GM18517 (cell line): Measurements from ENCODE around the gene CDC42BPA.
"Not testable (repeated sequence)": the region's sequence is repeated elsewhere in the genome, so short reads cannot be mapped to it uniquely, and the experiment has no call there.

Source experiments
- ATAC-seq: cut with Tn5 transposase; IDR thresholded peaks from one replicate; pipeline ENCODE4 v1.9.1; 2021; ENCODE audit warnings: mild to moderate bottlenecking, moderate library complexity; ENCODE audit not compliant: unreplicated experiment

CDC42BPA gene

GRCh38 chr1:227069490-227069889 lies 248.8 kb downstream of the CDC42BPA start:
- ATAC-seq, result no peak

DNA sequence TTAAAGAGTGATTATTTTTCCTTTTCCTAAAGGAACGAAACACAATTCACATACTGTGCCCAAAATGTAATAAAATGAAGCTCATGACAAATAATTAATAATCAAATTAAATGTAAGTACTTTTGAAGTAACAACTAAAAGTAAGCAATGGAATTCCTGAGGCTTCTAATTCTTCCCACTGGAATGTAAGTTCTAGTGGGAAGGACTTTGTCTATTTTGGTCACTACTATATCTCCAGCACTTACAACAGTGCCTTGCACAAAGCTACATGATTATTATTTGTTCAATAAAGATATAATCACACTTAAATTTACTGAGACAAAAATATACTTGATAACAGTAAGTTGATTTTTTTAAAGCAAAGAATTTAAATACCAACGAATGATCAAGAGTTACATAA lies 249.4 kb downstream of the CDC42BPA start:
- no peak for ATAC-seq

GRCh38 chr1:227066999-227067398 lies 251.3 kb downstream of the CDC42BPA start:
- no peak for ATAC-seq

DNA sequence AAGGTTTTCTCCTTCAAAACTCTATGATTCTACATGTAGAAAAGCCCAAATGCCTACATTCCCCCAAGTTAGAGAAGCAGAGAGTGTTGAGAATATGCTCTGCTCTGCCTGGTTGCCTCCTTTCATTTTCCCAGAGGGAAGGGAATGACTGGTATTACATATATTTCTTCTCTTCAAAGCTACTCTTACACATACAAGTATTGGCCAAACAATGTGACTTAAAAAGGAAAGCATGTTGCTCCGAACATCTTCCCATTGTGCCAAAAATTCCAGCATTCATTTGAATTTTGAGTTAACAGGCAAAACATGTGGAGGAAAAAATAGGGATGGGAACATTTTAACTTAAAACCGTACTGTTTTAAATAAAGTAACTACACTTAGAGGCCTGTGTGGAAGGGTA lies 253.0 kb downstream of the CDC42BPA start:
- no peak for ATAC-seq

DNA sequence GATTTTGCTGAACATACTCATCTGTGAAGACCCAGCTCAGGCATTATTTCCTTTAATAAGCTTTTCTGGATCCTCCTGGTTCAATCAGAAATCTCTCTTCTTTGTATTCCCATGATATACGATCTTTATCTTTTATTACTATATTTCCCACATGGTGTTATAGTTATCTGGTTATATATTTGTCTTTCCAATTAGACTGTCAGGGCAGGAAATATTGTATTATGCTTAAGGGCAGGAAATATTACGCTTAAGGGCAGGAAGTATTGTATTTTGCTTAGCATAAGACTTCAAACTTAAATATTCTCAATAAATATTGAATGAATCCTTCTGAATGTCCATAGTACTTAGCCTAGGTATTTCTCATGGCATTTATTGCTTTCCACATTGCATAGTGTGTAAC lies 256.0 kb downstream of the CDC42BPA start:
- no peak for ATAC-seq

- ATAC-seq, result no peak
Observed at GRCh38 chr1:227059076-227059475, 259.2 kb downstream of the CDC42BPA start.

- ATAC-seq, result no peak
Observed at GRCh38 chr1:227058321-227058751, 260.0 kb downstream of the CDC42BPA start.

- no peak for ATAC-seq
Observed at GRCh38 chr1:227049253-227049652, 269.0 kb downstream of the CDC42BPA start.

- no peak for ATAC-seq
Observed at GRCh38 chr1:227043755-227044154, 274.5 kb downstream of the CDC42BPA start.

GRCh38 chr1:227042292-227042691 lies 276.0 kb downstream of the CDC42BPA start:
- no peak for ATAC-seq

- ATAC-seq, result no peak
Observed at GRCh38 chr1:227038401-227038800, 279.9 kb downstream of the CDC42BPA start.

- no peak for ATAC-seq
Observed at GRCh38 chr1:227037121-227037520, 281.2 kb downstream of the CDC42BPA start.

DNA sequence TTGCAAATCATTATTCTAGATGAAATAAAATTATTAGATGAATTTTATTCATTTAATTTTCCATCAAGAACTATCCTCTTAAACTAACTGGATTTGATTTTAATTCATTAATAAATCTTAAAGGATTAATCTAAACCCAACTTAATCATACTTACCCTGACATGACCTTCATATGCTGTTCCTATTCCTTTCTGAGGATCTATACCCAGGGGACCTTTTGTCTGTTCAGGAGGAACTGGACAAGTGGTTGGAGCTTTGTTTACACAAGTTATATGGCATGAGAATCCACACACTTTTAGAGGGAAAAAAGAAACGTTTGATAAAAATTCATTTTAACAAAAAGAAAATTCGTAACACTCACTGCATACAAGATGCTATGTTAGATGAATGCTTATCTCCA lies 283.0 kb downstream of the CDC42BPA start:
- no peak for ATAC-seq

- no peak for ATAC-seq
Observed at GRCh38 chr1:227033880-227034279, 284.4 kb downstream of the CDC42BPA start.

GRCh38 chr1:227032396-227032795 lies 285.9 kb downstream of the CDC42BPA start:
- ATAC-seq, result no peak

DNA sequence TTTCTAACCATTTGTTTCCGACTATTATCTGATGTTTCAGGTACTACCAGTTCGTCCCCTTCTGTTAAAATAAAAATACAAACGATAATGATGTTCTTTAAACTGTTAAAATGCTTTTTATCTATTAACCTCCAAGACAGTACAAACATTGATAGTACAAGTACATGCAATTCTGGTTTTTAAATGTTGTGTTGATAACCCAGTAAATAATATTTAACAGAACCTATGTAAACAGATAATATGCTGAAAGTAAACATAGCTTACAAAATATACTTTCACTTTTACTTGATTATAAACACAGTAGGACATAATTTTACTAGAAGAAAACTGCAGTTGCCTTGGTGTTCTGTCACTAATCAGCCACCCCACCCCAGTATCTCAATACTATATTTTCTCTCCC lies 301.3 kb downstream of the CDC42BPA start:
- ATAC-seq, result no peak

DNA sequence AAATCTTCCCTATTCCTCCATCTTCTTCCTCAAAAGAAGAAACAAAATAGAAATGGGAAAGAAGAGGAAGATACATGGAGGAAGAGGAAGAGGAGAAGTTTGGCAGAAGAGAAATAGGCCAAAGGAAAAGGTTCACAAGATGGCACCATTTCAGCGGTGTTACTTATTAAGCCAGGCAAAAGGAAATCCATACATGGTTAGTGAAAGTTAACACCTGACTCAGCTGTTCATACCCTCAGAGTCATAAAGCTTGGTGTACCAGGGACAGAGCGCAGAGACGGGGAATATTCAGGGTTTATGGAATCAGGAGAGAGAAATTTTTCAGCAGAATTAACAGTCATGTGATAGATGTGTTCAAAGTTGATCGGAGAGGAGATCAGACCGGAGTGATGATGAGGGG lies 307.6 kb downstream of the CDC42BPA start:
- ATAC-seq, result no peak

DNA sequence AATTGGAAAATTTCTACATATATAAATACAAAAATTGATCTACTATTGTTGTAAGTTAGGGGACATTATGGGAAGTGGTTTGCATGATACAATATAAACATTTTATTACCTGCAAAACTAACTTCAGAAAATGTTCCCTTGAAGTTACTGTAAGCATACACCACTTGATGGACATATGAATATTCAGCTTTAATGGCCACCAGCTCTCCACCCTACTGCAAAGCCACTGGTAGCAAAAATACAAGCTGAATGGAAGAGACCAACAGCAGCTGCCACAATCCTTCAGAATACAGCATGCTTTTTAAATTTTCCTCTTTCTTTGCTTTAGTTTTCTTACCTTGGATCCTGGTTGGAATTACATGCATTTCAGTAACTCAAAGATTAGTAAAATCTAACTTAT lies 308.4 kb downstream of the CDC42BPA start:
- no peak for ATAC-seq

DNA sequence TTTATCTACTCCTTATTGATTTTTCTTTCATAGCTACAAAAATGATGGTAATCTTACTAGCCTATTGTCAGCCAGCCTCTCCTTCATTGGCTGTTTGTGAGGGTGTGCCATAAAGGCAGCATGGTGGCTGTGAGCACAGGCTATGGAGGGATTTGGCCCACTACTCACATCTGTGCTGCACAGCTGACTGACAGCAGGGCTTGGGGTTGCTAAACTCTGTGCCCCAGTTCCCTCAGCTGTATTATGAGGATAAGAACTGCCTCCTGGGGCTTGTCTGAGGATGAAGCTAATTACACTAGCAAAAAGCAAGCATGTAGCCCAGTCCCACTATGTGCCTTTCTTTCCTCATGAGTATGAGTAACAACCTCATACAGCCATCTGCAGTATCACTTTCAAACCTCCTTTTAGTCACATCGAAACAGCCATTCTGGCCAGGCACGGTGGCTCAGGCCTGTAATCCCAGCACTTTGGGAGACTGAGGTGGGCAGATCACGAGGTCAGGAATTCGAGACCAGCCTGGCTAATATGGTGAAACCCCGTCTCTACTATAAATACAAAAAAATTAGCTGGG lies 312.0 kb downstream of the CDC42BPA start:
- ATAC-seq, result no peak

DNA sequence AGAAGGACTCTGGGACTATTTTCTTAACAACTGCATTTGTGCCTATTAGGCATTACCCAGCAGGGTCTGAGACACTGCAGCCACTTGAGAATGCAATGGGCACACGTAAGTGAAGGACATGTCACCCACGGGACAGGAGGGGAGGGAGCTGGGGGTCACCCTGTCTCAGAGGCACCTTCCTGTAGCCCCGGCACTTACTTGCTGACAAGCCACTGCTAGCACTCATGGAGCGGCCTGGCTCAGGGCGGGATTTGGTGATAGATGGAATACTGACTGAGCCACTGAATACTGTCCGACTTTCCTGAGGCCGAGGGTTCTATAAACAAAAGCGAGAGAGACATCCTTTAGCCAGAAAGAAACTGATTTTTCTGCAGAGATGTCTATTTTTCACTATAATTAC lies 313.5 kb downstream of the CDC42BPA start:
- no peak for ATAC-seq

DNA sequence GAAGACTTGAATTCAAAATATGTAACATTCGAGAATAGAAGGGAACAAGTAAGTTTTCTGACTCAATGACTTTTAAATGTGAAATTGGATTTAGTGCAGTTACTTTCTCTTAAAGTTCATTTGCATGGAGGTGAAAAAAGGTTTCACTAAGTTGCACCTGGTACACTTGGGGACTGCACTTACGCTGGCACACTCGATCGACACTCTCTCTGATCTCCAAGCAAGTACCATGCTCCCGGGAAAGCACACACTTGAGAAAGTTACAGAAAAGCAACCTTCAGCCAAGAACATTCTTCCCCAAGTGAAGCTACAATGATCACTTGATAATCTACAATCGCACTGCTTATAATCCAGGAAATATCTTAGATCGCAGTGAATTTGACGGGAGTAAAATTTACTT lies 315.1 kb downstream of the CDC42BPA start:
- ATAC-seq, result no peak

GRCh38 chr1:227002531-227003049 lies 315.7 kb downstream of the CDC42BPA start:
- no peak for ATAC-seq

DNA sequence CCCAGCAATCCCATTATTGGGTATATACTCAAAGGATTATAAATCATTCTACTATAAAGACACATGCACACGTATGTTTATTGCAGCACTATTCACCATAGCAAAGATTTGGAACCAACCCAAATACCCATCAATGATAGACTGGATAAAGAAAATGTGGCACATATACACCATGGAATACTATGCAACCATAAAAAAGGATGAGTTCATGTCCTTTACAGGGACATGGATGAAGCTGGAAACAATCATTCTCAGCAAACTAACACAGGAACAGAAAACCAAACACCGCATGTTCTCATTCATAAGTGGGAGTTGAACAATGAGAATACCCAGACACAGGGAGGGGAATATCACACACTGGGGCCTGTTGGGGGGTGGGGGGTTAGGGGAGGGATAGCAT lies 318.7 kb downstream of the CDC42BPA start:
- ATAC-seq, result not testable (repeated sequence)
